Ovary (tissue), 3 donors: ENCODE measurements around the gene SNAPC2.

Source experiments
- CTCF ChIP-seq, 3 donors: fragments of 450-650 bp in 2 of 3; fragments of 200-600 bp in 1 of 3; IDR thresholded peaks; one replicate each; pipeline versions ENCODE4 v1.5.1 to v1.8.0; 2016 to 2022; ENCODE audit warnings: antibody characterized with exemption in 3 of 3, mild to moderate bottlenecking in 1 of 3
- POLR2A ChIP-seq: fragments of 450-650 bp; IDR thresholded peaks from one replicate; pipeline ENCODE4 v1.6.1; 2017; ENCODE audit warnings: antibody characterized with exemption, mild to moderate bottlenecking, moderate library complexity
- donor health status: DM: no; HTN: no; CAD: no.

GRCh38 chr19:7872306-7873204 lies 47.6 kb upstream of the SNAPC2 start:
- TF ChIP-seq CTCF (IDR thresholded peaks at IDR 0.05) (no peak), POLR2A (no peak)
